DND-41 (cell line): Measurements from ENCODE around the gene ADAMTS3.

Experiments
- ATAC-seq: fragments of 200-7000 bp; cut with Tn5 transposase; 3 replicates; pipeline ENCODE4 v1.9.1; 2021; ENCODE audit warnings: low read depth; ENCODE audit not compliant: insufficient read depth
- DNase-seq: peaks from one replicate; pipeline ENCODE4 v3.0.0-alpha.2; 2020
- H2AFZ ChIP-seq: 2 replicates; pipeline ENCODE4 v1.6.0; 2012; ENCODE audit warnings: low read depth, low read length
- H3K27ac ChIP-seq: 2 replicates; pipeline ENCODE4 v1.5.1; 2012; ENCODE audit warnings: low read length, inconsistent platforms
- H3K27me3 ChIP-seq: fragments of 200-600 bp; sonication (generic); 2 replicates; pipeline ENCODE4 v1.6.0; 2012; ENCODE audit warnings: low read length, mild to moderate bottlenecking, inconsistent platforms; ENCODE audit not compliant: insufficient read depth, poor library complexity
- H3K36me3 ChIP-seq: 2 replicates; pipeline ENCODE4 v1.5.1; 2012; ENCODE audit warnings: low read length, inconsistent platforms; ENCODE audit not compliant: insufficient read depth
- H3K4me1 ChIP-seq: 2 replicates; pipeline ENCODE4 v1.5.1; 2012; ENCODE audit warnings: mild to moderate bottlenecking, low read length; ENCODE audit not compliant: insufficient read depth
- H3K4me2 ChIP-seq: 2 replicates; pipeline ENCODE4 v1.6.0; 2012; ENCODE audit warnings: mild to moderate bottlenecking, moderate library complexity, low read length, inconsistent platforms; ENCODE audit not compliant: insufficient read depth
- H3K4me3 ChIP-seq, 2 experiments: fragments of 200-600 bp in 1 of 2; shearing (Covaris generic) in 1 of 2; 2 replicates each; pipeline ENCODE4 v1.5.1; 2012 to 2016; ENCODE audit warnings: inconsistent platforms in 2 of 2, low read length in 2 of 2, mild to moderate bottlenecking in 2 of 2, low read depth in 1 of 2, moderate library complexity in 1 of 2
- H3K79me2 ChIP-seq: 2 replicates; pipeline ENCODE4 v1.6.0; 2012; ENCODE audit warnings: low read length, inconsistent platforms; ENCODE audit not compliant: insufficient read depth
- H3K9ac ChIP-seq: 2 replicates; pipeline ENCODE4 v1.6.0; 2012; ENCODE audit warnings: low read depth, mild to moderate bottlenecking, inconsistent platforms, low read length, moderate library complexity
- H3K9me3 ChIP-seq: 2 replicates; pipeline ENCODE4 v1.5.1; 2012; ENCODE audit warnings: low read length, moderate library complexity, mild to moderate bottlenecking, inconsistent platforms; ENCODE audit not compliant: insufficient read depth, severe bottlenecking
- H4K20me1 ChIP-seq: 2 replicates; pipeline ENCODE4 v1.6.0; 2012; ENCODE audit warnings: low read length; ENCODE audit not compliant: insufficient read depth
- EZH2 ChIP-seq: IDR thresholded peaks from 3 replicates; pipeline ENCODE4 v1.6.1; 2012; ENCODE audit warnings: borderline replicate concordance, low read depth, mild to moderate bottlenecking, moderate library complexity, low read length, inconsistent platforms; ENCODE audit not compliant: severe bottlenecking
- TF ChIP-seq, protein P1 (sequence below): IDR thresholded peaks from 2 replicates; pipeline ENCODE4 v1.5.1; 2012; ENCODE audit warnings: borderline replicate concordance, low read length, moderate library complexity, mild to moderate bottlenecking; ENCODE audit not compliant: poor library complexity, severe bottlenecking; ENCODE audit errors: extremely low read depth

The ADAMTS3 gene

DNA sequence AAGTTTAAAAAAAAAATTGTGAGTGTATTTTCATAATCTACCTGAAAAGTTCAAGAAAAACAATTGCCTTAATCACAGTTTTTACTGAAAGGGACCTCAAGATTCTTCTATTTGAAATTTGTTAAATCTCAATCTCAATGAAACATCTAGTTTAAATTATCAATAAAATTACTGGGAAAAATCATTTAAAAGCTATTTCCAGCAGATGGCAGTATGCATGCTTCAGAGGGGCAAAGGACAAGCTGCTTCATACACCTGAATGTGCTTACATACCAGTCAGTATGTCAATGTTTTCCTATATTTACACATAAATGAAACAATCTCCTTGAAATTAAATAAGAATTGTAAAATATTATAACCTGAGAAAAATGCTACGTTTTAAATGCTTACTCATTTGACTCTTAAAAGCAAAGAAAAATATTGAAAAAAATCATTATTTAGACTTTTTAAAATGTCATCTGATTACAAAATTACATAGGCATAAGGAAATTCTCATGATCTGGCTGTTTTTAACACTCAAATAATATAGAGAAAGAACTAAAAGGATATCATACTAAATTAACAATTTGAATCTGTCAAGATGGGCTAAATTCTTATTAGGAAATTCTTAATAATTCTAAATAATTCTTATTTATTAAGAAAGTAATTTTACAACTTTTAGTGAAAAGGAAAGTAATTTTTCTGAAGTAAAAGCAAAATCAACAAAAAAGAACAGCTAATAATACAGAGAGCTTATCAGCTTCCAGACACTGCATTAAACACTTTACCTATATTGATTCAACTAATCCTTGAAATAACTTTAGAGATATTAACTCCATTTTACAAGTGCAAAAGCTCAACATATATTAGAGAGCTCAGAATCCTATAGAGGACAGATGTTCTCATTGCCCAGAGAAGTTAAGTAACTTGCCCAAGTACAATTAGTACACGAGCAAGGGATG, 242.1 kb downstream of the ADAMTS3 start:
- DNase-seq (no peak), ATAC-seq (no peak)
- no peak overlapping the region for H3K9ac ChIP-seq
- no peaks in the 10 kb centered on the region for H3K79me2 ChIP-seq
- H4K20me1 ChIP-seq, result no peaks in the 10 kb centered on the region
- H3K4me3 ChIP-seq, result no peak overlapping the region
- no peaks in the 10 kb centered on the region for H3K36me3 ChIP-seq
- no peak for TF ChIP-seq EZH2
- TF ChIP-seq, protein P1, sequence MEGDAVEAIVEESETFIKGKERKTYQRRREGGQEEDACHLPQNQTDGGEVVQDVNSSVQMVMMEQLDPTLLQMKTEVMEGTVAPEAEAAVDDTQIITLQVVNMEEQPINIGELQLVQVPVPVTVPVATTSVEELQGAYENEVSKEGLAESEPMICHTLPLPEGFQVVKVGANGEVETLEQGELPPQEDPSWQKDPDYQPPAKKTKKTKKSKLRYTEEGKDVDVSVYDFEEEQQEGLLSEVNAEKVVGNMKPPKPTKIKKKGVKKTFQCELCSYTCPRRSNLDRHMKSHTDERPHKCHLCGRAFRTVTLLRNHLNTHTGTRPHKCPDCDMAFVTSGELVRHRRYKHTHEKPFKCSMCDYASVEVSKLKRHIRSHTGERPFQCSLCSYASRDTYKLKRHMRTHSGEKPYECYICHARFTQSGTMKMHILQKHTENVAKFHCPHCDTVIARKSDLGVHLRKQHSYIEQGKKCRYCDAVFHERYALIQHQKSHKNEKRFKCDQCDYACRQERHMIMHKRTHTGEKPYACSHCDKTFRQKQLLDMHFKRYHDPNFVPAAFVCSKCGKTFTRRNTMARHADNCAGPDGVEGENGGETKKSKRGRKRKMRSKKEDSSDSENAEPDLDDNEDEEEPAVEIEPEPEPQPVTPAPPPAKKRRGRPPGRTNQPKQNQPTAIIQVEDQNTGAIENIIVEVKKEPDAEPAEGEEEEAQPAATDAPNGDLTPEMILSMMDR, result peak; percentile 67
- H3K27me3 ChIP-seq, result no peaks in the 10 kb centered on the region
- no peaks in the 10 kb centered on the region for H3K9me3 ChIP-seq
- no peak overlapping the region for H2AFZ ChIP-seq
- H3K4me1 ChIP-seq, result no peaks in the 10 kb centered on the region
- H3K4me2 ChIP-seq, result no peak overlapping the region
- no peak overlapping the region for H3K27ac ChIP-seq

DNA sequence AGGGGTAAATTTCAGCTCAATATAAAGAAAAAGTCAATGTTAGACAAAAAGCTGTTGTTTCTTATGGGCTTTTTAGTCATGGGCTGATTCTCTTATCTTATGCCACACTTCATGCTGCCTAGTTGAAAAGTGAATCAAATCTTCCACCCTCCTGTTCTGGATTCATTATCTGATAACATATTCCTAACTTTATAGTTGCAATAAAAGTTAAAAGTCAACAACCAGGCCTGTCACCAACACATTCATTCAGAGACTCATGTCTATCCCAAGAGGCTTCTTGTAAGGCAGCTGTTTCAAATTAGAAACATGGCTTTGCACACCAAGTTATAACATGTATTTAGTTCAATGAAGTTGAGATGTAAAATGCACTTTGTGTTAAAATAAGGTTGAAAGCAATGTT, 243.8 kb downstream of the ADAMTS3 start:
- Histone ChIP-seq H3K27ac (no peak overlapping the region), H3K36me3 (no peaks in the 10 kb centered on the region), H3K9me3 (no peaks in the 10 kb centered on the region), H3K4me1 (no peaks in the 10 kb centered on the region), H3K9ac (no peak overlapping the region), H4K20me1 (no peaks in the 10 kb centered on the region), H3K4me2 (no peak overlapping the region), H3K4me3 (no peak overlapping the region), H2AFZ (no peak overlapping the region), H3K79me2 (no peaks in the 10 kb centered on the region), H3K27me3 (no peaks in the 10 kb centered on the region)
- TF ChIP-seq EZH2, result no peak
- TF ChIP-seq, protein P1, result no peak
- ATAC-seq (no peak), DNase-seq (no peak)

DNA sequence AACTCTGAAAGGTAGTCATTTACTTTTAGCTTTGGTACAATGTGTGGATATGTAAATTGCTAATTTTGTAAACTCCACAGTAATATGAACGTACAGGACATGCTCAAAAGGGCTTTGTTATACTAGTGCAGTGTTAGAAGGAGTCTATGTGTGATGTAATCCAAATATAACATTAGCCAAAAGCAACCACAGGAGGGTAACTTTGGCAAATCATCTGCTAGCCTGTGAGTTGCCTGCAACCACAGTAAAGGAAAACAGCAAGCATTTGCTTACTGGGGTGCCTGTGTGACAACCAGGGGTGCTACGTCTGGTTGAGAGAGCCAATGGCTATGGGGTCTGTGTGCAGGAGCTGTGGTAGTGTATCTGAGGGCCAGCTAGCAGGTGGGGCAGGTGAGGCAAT, 245.8 kb downstream of the ADAMTS3 start:
- Histone ChIP-seq H3K4me3 (no peak overlapping the region), H2AFZ (no peak overlapping the region), H3K27ac (no peak overlapping the region), H3K4me1 (no peaks in the 10 kb centered on the region), H4K20me1 (no peaks in the 10 kb centered on the region), H3K27me3 (no peaks in the 10 kb centered on the region), H3K4me2 (no peak overlapping the region), H3K9me3 (no peaks in the 10 kb centered on the region), H3K79me2 (no peaks in the 10 kb centered on the region), H3K36me3 (no peaks in the 10 kb centered on the region), H3K9ac (no peak overlapping the region)
- TF ChIP-seq, protein P1, result no peak
- TF ChIP-seq EZH2, result no peak
- ATAC-seq (no peak), DNase-seq (no peak)
